ENCODE data around the gene USH1C. TPM values are rescaled to one million over a fixed set of nuclear protein-coding genes. Genes with fewer than 3 reads are reported as not detected.
A peak's percentile ranks its signal among the peaks of the same experiment; 100 is the strongest.

USH1C gene
- total RNA-seq, 3 donors from 2014 or later (not counting 1 experiment from before 2014, with no cell fraction given): not detected

DNA sequence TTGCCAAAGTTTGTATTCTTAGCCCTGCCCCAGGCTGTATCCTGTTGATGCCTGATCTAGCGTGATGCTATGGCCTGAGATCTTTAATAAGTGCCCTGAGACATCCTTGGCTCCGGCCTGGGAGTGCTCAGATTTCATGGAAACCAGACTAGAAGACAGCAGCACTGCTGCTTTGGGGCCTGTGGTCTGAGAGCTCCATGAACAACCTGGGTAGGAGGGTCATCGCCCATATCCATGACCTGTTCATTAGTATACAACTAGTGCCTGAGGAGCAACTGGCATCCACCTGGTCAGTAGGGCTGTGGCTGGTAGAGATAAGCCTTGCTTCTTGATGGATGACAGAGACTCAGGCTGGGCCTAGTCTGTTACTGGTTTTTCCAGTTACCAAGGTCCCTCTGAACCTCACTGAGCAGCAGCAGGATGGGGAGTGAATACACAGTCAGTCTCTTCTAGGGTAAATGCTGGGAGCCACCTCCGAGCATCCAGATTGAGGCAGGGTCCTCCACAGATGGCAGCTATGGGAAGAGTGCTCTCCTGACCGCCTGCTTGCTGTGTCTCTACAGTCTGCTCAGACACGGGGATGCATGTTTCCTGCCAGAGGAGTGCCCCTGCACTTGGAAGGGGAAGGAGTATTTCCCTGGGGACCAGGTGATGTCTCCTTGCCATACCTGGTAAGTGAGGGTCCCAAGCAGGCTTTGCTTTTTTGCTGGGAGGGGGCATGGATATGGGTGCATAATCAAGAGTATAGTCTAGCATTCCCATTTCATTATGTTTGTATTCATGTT lies 41.9 kb upstream of the USH1C start:
- Mint-ChIP-seq H3K9me3 (no peaks in the 10 kb centered on the region), H3K4me1 (no peaks in the 10 kb centered on the region), H3K4me3 (no peak overlapping the region), H3K27ac (no peak overlapping the region), H3K27me3 (ENCODE audit: low read depth in 2 of 2) (peaks cover 0 to 5% of the 10 kb centered on the region in 2 donors), H3K36me3 (no peaks in the 10 kb centered on the region)
- no peaks in the 10 kb centered on the region for H3K27me3 ChIP-seq (ENCODE audit: control insufficient read depth, insufficient read depth, low read length)
- DNase-seq (peak in 1 of 2 donors; percentile 11), ATAC-seq (no peak)
- TF ChIP-seq, protein P1, sequence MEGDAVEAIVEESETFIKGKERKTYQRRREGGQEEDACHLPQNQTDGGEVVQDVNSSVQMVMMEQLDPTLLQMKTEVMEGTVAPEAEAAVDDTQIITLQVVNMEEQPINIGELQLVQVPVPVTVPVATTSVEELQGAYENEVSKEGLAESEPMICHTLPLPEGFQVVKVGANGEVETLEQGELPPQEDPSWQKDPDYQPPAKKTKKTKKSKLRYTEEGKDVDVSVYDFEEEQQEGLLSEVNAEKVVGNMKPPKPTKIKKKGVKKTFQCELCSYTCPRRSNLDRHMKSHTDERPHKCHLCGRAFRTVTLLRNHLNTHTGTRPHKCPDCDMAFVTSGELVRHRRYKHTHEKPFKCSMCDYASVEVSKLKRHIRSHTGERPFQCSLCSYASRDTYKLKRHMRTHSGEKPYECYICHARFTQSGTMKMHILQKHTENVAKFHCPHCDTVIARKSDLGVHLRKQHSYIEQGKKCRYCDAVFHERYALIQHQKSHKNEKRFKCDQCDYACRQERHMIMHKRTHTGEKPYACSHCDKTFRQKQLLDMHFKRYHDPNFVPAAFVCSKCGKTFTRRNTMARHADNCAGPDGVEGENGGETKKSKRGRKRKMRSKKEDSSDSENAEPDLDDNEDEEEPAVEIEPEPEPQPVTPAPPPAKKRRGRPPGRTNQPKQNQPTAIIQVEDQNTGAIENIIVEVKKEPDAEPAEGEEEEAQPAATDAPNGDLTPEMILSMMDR (IDR thresholded peaks at IDR 0.05): no peak
- H3K36me3 ChIP-seq (ENCODE audit: control insufficient read depth, insufficient read depth, low read length): no peaks in the 10 kb centered on the region
- intact Hi-C loops (cut with micrococcal nuclease): no loop called here
- no peak overlapping the region for H3K27ac ChIP-seq (ENCODE audit: low read length)
- no peaks in the 10 kb centered on the region for H3K4me1 ChIP-seq (ENCODE audit: control insufficient read depth, insufficient read depth, low read length)
- 89% methylated on average over 6 of the region's 6 CpGs for WGBS (ENCODE audit: insufficient coverage)
- H3K9me3 ChIP-seq (ENCODE audit: control insufficient read depth, insufficient read depth, low read length): no peaks in the 10 kb centered on the region
- H3K4me3 ChIP-seq (ENCODE audit: low read length): no peak overlapping the region

DNA sequence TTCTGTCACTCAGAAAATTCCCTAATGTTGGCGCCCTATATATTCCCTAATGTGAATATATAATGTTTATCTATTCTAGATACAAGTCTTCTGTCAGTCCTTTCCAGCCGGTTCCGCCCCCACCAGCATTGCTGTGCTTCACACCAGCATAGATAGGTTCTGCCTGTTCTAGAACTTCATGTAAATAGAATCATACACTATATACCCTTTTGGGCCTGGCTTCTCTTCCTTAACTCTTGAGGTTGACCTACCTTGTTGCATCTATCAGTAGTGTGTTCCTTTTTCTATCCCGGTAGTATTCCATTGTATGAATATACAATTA lies 37.5 kb upstream of the USH1C start:
- no peaks in the 10 kb centered on the region for H3K4me1 ChIP-seq (ENCODE audit: control insufficient read depth, insufficient read depth, low read length)
- no peaks in the 10 kb centered on the region for H3K36me3 ChIP-seq (ENCODE audit: control insufficient read depth, insufficient read depth, low read length)
- Mint-ChIP-seq H3K4me3 (no peak overlapping the region), H3K27ac (no peak overlapping the region), H3K27me3 (ENCODE audit: low read depth in 2 of 2) (peaks cover 0 to 12% of the 10 kb centered on the region in 2 donors), H3K9me3 (no peaks in the 10 kb centered on the region), H3K36me3 (no peaks in the 10 kb centered on the region), H3K4me1 (no peaks in the 10 kb centered on the region)
- TF ChIP-seq, protein P1 (IDR thresholded peaks at IDR 0.05): no peak
- 100% methylated on average over 2 of the region's 4 CpGs for WGBS (ENCODE audit: insufficient coverage)
- H3K27ac ChIP-seq (ENCODE audit: low read length): no peak overlapping the region
- intact Hi-C loops (cut with micrococcal nuclease): no loop called here
- no peaks in the 10 kb centered on the region for H3K9me3 ChIP-seq (ENCODE audit: control insufficient read depth, insufficient read depth, low read length)
- ATAC-seq (no peak), DNase-seq (no peak)
- H3K27me3 ChIP-seq (ENCODE audit: control insufficient read depth, insufficient read depth, low read length): no peaks in the 10 kb centered on the region
- no peak overlapping the region for H3K4me3 ChIP-seq (ENCODE audit: low read length)

DNA sequence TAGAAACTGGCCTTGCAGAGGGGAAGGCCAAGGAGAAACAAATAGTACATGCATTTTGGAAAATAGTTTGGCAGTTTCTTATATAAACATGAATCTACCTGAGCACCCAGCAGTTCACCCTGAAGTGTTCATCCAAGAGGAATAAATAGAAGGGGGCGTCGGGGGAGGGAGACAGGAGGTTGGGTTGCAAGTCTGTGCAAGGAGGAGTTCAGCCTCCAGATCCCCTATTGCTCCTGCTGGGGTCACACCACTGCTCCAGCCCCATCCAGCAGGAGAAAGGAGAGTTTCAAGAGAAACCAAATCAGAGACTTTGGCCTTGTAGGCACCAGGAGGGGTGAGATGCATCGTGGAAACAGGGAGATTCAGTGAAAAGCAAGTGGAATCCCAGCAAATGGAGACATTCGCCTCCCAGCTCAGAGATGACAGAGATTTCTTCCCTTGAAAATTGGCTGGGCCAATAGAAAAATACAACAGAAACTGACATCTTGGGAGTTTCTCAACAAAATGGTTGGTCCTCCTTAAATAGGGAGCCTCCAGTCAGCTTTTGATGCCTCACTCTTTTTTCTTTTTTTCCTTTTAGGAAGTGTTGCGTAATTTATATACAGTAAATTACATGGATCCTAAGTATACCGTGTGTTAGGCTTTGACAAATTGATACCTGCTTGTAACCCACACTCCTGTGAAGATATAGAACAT lies 37.0 kb upstream of the USH1C start:
- Mint-ChIP-seq H3K9me3 (no peaks in the 10 kb centered on the region), H3K27ac (no peak overlapping the region), H3K4me3 (no peak overlapping the region), H3K4me1 (no peaks in the 10 kb centered on the region), H3K27me3 (ENCODE audit: low read depth in 2 of 2) (peaks cover 0 to 12% of the 10 kb centered on the region in 2 donors), H3K36me3 (no peaks in the 10 kb centered on the region)
- Histone ChIP-seq H3K27ac (ENCODE audit: low read length) (no peak overlapping the region), H3K4me1 (ENCODE audit: control insufficient read depth, insufficient read depth, low read length) (no peaks in the 10 kb centered on the region), H3K27me3 (ENCODE audit: control insufficient read depth, insufficient read depth, low read length) (no peaks in the 10 kb centered on the region), H3K36me3 (ENCODE audit: control insufficient read depth, insufficient read depth, low read length) (no peaks in the 10 kb centered on the region), H3K9me3 (ENCODE audit: control insufficient read depth, insufficient read depth, low read length) (no peaks in the 10 kb centered on the region), H3K4me3 (ENCODE audit: low read length) (no peak overlapping the region)
- TF ChIP-seq, protein P1 (IDR thresholded peaks at IDR 0.05): no peak
- intact Hi-C loops (cut with micrococcal nuclease): no loop called here
- ATAC-seq: no peak
- no peak for DNase-seq
- WGBS (ENCODE audit: insufficient coverage): 79% methylated on average over 4 of the region's 6 CpGs

Measured in natural killer cell (primary cell).